Gastroesophageal sphincter (tissue), 3 donors: Measurements from ENCODE around the gene CYREN.

Experiments used
- EP300 ChIP-seq: sonication (generic); formaldehyde crosslinking; IDR thresholded peaks from one replicate; pipeline ENCODE4 v1.6.1; 2017; ENCODE audit warnings: antibody characterized with exemption, mild to moderate bottlenecking
- POLR2A ChIP-seq, 2 donors: fragments of 450-650 bp; IDR thresholded peaks; one replicate each; pipeline ENCODE4 v1.6.1; 2017; ENCODE audit warnings: antibody characterized with exemption in 2 of 2, mild to moderate bottlenecking in 2 of 2, moderate library complexity in 1 of 2
- TF ChIP-seq, protein P1 (sequence below), 4 experiments: fragments of 200-600 bp in 2 of 4; fragments of 450-650 bp in 2 of 4; sonication (generic) in 1 of 4; IDR thresholded peaks; one replicate each; pipeline ENCODE4 v1.5.1; 2017 to 2019; ENCODE audit warnings: antibody characterized with exemption in 4 of 4, mild to moderate bottlenecking in 2 of 4, moderate library complexity in 2 of 4

DNA sequence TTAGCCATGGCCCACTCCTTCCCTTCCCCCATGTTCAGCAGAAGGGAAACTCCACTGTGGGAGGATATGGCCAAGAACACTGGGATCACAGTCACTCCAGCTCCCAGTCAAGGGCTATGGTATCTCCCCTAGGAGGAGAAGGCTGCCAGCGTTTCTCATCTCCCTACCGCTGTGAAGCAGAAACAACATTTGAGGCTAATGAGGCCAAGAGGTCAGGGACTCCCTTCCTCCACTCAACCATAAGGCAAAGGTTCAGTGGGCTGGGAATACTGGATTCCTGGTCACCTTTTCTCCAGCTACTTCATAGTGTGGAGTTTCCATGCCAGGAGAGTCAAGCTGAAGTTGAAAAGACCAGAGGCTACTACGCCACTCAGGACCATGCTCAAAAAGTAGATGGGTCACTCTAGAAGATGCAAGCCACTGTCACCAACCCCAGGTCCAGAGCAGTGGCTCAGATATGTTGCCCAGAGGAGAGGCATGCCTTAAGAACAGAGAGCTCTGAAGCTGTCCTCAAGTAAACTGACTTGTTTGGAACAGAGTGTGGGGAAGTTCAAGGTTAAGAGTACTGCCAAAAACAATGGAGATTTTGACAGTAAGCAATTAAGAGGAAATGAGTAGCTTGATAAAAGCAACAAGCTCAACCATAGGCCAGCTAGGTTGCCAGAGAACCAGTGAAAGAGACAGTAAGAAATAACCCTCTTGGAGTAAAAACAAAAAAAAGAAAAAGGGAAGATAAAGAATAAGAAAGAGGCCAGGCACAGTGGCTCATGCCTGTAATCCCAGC lies 26.4 kb downstream of the CYREN start:
- TF ChIP-seq POLR2A (IDR thresholded peaks at IDR 0.05) (no peak), EP300 (no peak)
- TF ChIP-seq, protein P1, sequence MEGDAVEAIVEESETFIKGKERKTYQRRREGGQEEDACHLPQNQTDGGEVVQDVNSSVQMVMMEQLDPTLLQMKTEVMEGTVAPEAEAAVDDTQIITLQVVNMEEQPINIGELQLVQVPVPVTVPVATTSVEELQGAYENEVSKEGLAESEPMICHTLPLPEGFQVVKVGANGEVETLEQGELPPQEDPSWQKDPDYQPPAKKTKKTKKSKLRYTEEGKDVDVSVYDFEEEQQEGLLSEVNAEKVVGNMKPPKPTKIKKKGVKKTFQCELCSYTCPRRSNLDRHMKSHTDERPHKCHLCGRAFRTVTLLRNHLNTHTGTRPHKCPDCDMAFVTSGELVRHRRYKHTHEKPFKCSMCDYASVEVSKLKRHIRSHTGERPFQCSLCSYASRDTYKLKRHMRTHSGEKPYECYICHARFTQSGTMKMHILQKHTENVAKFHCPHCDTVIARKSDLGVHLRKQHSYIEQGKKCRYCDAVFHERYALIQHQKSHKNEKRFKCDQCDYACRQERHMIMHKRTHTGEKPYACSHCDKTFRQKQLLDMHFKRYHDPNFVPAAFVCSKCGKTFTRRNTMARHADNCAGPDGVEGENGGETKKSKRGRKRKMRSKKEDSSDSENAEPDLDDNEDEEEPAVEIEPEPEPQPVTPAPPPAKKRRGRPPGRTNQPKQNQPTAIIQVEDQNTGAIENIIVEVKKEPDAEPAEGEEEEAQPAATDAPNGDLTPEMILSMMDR (IDR thresholded peaks at IDR 0.05), result no peak
